ENCODE results near the gene PHACTR1.

The PHACTR1 gene

DNA sequence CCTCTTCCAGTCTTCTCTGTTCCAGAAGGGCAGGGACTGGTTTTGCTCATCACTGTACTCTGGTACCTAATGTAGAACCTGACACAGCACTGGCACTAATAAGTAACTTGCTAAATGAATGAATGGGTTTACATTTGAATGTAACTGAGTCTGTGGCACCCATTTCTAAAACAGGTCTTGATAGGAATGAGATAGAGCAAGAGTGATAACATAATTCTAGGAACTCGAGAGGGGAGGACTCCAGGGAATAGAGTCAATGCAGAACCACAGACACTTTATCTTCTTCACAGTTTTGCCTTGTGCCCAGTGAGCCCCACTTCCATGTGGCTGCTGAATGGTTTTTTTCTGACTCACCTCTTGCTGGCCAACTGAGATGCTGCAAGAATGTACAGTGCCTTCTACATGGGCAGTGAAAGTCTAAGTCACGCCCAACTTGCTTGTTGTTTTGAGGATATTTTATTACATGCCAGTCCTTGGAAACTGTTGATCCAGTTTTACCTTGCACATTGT is 550.6 kb downstream of the PHACTR1 start:
- no peak for DNase-seq (ENCODE audit: low spot score)

DNA sequence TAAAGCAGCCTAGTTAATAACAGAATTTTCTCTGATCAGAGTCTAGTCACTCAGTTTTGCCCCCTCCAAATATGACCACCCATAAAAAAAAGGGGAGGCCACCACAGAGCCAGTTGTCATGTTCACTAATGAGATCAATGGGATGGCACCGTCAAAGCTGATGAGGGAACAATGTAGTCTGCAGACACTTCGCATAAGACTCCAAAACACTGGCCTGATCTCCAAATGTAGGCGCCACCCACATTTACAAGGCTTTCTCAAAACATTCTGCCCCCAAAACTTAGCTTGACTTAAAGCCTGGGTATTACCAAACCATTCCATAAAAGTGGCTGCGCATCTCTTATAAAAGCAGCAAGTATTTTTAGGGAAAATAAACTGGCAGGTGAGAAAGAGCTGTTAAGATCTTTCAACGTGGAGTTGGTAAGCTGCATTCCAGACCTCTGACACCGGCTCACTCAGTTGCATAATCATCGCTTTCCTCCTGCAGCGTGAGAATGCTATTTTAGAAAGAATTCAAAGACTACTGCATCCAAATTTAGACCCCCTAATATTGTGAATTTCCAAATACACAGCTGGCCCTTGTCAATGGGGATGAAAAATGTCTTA is 552.4 kb downstream of the PHACTR1 start:
- no peak for DNase-seq (ENCODE audit: low spot score)

DNA sequence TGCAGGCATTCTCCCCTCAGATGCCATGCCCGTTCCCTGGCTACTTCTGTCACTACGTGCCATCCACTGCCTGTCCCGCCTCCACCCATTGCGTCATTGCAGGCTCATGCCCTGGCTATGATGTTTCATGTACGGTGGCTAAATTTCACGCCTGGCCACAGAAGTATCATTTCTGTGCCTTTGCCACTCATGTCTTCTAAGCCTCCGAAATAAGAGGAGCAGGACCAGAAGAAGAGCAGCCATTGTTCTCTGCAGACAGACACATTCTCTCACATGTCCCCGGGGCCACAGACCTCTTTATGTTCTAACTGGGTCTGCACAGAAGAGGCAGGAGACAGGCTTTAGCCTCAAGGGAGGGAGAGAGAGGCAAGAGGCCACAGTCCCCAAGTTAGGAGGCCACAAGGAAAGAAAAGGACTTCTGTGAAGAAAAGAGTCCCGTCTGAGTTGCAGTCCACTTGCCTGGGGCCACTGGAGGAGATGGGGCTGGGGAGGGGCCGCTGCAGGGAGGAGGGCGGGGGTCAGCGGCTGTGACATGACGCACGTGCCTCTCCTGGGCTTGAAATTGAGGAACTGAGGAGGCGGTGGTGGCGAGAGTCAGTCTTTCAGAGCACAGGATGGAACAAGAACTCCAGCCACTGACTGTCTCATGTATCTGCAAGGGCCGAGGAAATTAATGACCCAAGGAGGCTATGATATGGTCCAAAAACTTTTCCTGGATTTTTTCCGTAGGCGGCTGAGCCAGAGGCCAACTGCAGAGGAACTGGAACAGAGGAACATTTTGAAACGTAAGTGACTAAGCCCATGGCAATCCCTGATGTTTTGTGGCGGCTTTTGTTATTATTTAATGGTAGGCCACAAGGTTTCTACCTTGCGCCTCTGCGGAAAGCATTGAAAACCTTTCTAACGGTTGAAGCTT is 555.8 kb downstream of the PHACTR1 start:
- no peak for DNase-seq (ENCODE audit: low spot score)

DNA sequence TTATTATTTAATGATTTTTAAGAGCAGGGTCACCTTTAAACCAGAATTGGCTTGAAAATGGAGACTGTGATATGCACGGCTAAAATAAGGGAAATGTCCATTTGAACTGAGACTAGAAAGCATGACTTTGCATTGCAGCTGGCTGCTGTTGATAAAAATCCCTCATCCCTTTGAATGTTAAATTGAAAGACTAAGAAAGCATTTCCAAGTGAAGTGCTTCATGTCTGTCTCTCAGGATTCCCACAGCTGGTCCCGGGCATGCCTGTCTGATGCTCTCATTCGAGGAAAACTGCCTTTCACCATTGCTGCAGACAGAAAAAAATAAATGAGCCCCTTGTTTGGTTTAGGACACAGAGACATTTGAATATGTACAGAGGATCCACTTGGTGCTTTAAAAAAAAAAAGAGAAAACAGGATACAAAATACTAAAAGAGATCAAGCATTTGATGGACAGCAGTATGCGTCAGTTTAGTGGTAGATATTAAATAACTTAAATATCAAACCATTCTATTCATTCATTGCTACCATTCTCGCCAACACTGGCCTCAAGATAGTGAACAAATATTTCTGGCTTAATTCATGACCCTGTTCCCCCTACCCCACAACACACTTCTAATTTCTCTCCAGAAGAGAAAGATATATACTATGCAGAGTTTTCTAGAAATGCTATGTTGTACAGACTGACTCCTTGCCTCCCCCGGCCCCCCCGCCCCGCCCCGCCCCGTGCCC is 556.8 kb downstream of the PHACTR1 start:
- DNase-seq (ENCODE audit: low spot score), result no peak

DNA sequence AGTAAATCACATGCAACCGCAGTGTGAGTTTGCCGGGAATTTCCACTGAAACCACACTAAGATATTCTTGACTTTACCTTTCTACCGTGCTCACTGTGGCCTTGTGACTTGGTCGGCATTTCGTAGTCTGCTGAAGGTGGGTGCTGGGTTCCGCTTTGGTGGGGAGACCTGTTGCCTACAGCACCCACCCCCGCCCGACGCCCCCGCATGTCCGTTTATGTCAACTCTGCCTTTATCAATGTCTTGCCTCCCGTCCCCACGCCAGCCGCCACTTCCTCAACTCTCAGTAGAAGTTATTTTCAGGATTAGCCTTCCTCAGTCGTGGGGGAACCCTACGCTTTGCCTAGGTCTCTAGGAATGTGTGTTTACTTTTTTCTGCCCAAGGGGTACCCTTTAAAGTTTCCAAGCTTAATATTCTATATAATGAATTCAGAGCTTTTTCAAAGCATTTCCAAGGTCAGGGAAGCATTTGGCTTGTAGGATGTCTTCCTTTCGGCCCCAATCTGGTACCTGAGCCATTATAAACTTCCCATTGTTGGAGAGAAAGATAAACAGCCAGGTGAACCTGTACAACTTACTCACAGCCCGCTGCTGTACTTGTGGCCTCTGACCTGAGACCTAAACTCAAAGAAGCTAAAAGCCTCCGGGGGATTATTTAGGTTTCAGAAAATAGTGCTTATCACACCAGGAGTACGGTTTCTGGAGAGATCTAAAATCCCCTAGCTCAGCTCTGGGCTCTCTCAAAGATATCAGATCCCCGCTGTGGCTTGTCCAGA is 557.6 kb downstream of the PHACTR1 start:
- DNase-seq (ENCODE audit: low spot score), result no peak

DNA sequence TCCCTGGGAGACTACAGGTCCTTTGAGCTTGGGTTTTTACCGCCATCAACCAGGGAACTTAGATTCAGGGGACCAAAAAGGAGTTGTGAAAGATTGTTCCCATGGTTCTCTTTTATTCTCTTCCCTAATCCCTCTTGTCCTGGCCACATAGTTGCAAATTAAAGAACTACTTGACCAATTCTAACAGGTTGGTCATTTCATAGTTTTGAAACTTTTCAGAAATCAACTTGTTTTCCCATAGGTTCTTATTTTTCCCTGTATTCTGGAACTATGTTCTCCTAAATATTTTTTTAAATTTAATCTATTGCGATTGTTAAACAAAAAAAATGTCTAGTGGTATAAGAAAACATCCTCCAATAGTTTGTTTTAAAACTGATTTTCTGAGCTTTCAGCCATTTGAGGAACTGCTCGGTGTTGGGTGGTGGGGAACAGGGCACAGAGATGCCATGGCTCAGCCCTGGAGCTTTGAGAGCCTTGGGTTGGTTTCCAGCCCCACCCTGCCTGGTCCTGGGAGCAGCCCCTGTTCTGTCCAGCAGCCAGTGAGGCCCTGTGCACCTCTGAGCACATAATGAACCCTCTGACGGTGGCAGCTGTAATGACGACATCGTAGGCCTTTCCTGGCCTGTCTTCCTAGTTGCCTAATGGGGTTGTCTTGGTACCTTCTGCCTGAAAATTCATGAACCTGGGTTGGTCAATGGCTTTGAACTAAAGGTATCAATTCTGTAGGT is 558.3 kb downstream of the PHACTR1 start:
- DNase-seq (ENCODE audit: low spot score), result no peak

DNA sequence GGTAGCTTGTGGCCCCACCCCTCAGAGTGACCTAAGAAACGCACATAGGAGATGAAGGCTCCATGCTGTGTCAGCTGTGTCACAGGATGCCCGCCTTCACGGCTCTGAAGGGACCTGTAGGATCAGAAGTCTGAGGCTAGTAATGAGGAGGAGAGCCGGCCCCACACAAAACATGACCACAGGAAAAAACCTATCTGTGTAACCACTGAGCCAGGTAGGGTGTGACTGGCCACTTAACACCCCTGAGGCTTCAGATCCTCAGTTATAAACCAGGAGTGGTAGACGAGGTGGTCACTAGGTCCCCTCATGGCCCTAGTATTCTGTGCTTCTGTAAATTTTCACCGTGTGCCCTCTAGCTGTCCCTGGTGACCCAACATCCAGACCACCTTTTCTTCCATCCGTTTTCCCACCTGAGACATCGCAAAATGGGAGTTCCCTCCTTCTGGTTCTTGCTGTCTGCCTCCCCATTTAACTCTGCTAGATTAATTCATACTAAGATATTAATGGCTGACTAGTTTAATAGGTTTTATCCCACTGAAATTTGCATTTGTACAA is 558.9 kb downstream of the PHACTR1 start:
- no peak for DNase-seq (ENCODE audit: low spot score)

DNA sequence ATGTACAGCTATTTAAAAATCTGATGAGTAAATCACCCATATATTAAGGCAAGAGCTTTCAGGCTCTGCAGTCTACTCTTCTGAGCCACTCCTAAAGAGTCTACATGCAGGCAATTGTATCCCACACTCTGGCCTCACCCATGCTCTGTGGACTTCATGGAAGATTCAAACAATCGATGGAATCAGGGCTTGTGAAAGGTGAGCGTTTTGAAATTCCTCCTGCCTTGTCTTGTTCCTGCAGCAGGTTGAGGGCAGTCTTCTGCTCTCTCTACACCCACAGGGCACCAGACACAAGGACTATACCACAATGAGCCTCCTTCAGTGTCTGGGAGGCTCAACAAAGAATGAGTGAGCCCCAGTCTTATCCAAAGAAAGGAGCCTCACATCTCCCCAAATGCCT is 560.7 kb downstream of the PHACTR1 start:
- DNase-seq (ENCODE audit: low spot score), result no peak

DNA sequence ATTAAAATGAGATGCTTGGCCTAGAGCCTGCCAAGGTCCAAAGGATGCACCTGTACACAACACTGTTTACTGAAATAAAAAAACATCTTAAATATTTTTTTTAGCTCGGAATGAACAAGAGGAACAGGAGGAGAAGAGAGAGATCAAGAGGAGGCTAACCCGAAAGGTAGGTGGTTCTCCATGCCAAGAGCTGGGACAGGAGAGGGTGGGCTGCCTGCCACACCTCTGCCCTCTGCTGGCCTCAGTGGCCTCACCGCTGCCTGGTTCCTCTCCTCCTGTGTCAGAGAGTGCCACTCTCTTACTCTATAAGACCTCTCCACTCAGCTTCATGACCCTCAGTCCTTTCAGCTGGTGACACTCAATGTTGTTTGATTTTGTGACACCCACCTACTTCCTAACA is 561.6 kb downstream of the PHACTR1 start:
- no peak for DNase-seq (ENCODE audit: low spot score)

DNA sequence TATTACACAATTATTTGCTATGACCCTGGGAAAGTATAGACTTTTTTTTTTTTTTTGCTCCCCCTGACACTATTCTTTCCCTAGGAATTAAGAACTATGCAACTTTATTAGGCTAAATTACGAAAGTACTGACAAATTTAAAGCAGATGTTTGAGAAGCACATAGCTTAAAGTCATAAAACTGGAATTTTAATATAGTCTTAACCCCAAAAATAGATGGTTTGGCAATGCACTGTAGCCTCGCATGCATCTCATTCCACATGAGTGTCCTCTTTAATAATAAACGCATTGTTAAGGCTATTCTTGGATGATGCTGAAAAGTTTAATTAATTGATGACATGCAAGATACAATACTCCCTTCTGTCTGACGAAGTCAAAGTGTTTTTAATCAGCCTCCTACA is 562.4 kb downstream of the PHACTR1 start:
- DNase-seq (ENCODE audit: low spot score), result no peak

DNA sequence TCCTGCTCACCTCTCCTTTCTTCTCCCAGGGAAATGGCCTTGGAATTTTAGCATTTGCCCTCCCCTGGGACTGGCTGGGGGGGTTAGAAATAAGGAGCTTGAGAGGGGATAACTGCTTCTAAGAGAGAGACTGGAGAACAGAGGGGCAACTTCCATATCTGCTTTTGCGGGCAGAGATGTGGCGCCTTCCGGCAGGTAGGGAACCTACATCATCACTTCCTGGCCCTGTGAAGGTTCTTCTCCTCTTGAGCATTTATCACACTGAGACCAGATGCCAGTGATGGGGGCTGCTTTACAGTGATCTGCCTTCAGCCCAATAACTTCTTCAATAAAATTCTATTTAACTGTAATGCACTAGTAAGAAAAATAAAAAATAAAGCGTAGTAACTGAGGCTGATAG is 563.7 kb downstream of the PHACTR1 start:
- no peak for DNase-seq (ENCODE audit: low spot score)

DNA sequence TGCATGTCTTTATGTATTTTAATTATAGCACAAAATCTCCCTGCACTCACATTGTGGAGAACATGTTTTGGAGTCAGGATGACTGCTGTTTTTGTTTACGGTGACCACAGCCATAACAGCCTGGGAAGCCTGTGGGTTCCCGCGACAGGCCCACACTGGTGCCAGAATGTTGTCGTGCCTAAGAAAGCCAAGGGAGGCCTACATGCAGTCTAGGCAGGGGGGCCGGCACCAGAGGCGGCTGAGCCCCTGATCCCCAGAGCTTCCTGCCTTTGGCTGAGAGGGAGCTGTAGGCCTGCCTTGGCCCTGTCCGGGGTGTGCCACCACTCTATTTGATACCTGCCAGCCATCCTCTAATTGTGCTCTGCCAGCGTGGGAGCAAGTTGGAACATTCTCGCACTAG is 565.1 kb downstream of the PHACTR1 start:
- DNase-seq (ENCODE audit: low spot score), result no peak

DNA sequence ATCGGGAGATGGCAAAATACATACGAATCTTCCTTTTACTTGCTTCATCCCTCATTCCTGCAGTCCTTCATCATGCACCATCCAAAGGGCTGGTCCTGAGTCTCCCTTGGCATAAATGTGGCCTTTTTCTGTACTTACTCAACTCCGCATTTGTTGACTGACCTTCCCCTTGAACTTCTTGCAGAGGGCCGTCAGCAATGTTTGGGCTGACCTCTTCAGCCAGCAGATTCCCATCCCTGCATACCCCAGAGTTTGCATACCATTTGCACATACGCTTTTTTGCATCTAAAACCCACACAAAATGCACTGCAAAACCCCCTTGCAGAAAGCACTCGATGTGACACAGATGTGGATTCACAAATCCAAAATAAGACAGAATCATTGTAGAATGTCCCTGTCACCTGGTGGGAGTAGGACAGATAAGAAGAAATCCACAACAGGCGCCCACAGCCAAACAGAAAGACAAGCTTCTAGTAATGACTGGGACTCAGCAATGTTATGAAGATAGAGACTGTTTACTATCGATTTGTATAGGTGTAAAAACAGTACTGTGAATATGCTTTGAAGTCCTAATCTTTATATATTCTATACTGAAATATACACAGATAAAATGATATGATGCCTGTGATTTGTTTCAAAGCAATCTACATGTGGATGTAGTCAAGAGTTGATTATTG is 566.0 kb downstream of the PHACTR1 start:
- no peak for DNase-seq (ENCODE audit: low spot score)

DNA sequence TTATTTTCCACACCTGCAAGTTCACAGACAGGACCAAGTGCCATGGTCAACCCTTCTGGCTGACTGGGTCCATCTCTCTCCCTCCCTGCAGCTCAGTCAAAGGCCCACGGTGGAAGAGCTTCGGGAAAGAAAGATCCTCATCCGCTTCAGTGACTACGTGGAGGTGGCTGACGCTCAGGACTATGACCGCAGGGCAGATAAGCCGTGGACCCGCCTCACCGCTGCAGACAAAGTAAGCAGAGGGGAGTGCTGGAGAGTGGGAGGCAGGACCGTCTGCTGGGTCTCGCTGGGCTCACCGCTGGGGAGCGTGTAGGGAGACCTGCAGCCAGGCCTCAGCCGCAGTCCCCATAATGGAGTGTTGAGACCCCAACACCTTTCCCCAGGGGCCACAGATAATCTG is 566.8 kb downstream of the PHACTR1 start:
- DNase-seq (ENCODE audit: low spot score), result no peak

DNA sequence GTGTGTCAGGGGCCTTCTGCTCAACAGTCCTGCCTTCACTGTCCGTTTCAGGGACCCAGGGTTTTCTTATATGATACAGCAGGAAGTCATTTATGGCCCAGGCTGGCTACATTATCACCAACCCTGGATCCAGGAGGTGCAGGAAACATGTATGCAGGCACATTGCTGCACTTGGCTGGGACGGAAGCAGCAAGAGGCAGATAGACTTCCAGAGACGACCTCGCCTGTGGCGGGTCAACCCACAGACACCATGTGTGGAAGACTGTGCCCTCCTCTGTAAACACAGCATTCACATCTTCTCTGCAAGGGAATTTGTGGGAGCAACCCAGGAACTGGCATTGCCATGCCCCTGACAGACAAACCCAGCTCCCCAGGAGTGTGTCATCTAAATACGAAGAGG is 568.1 kb downstream of the PHACTR1 start:
- DNase-seq (ENCODE audit: low spot score), result no peak

DNA sequence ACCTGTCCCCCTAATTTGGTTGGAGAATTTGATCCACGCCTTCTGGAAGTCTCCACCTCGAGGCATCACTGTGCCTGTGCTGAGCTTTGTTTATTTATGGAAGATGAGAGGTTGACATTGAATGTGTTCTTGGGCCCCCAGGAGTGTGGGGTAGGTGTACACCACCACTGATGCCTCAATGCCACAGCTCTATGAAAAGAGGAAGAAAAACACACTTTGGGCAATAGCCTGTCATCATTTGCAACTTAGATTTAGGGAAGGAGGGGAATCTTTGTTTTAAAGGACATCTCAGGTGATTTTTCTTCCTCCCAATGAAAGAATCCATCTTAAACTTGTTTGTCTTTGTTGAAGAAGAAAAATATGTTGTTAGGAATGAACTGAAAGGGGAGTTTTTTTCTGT is 569.1 kb downstream of the PHACTR1 start:
- no peak for DNase-seq (ENCODE audit: low spot score)

DNA sequence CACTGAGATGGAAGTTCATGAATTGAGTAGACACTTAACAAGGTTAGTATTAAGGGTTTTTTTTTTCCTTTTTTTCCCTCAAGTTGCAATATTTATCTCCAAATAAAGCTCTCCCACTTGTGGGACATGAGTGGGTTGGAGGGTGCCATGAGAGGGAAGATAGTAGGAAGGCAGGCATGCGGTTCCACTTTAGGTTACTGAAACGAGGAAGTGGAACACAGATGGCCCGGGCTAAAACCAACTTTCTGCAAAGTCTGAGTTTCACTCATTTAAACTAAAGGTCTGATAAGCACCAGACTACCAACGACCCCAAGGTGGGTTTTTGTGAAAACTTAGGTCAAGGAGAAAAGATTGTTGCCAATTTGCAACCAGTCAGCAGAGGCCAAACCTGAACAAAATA is 569.6 kb downstream of the PHACTR1 start:
- DNase-seq (ENCODE audit: low spot score), result no peak

DNA sequence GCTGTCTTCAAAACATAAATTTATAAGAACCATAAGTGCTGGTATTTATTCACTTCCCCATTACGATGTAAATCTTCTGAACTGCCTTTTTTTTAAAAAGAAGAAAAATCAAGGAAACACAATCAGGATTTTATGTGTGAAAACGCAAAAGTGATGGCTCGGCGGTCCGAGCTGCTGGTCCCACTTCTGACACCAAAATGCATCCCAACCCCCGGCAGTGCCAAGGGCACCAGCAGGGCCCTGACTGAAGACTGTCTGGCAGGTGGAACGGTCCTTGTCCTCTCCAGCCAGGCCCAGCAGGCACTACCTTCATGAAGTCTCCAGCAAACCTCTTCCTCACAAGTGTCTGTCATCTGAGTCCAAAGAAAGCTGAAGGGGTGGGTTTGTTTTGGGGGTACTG is 570.5 kb downstream of the PHACTR1 start:
- no peak for DNase-seq (ENCODE audit: low spot score)

DNA sequence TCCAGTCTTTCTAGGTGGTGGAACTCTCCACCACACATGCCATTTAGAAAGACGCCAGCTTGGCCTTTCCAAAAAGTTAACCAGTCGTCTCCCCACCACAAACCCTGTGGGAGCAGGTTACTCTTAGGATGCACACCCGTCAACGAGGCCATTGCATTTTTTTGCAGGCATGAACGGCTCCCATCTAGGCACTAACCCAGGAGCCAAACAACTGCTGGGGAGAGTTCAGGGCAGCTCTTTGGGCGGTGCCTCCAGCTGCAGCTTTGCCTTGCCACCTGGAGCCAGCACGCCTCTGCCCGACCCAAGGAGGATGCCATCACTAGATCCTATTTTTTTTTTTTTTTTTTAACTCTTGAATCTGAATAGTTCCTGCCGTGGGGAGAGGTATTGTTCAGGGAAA is 571.9 kb downstream of the PHACTR1 start:
- no peak for DNase-seq (ENCODE audit: low spot score)

DNA sequence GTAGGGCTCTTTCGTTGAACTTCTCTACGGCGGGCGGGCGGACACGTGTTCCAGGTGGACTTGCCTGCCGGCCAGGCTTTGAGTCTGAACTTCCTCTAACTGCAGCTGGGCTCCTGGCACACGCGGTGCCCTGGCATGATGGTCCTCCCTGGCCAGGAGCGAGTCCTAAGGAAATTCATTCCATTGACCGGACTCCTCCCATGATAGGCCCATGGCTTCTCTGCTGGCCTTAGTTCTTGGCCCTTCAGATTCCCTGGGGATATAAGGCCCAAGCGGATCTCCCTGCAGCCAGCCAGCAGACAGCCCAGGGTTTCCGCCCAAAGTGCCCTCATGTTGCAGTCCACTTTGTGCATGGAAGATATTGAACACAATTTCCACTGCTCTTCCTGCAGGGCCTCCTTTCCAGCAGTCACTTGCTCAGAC is 572.4 kb downstream of the PHACTR1 start:
- DNase-seq (ENCODE audit: low spot score), result no peak
